DOHH2 (cell line): ENCODE measurements around the gene EVC2.

Experiments used
- H3F3A ChIP-seq: fragments of 200-600 bp; sonication (generic), shearing (Covaris generic); 2 replicates; pipeline ENCODE4 v1.6.0; 2016; ENCODE audit warnings: antibody characterized with exemption, mild to moderate bottlenecking; ENCODE audit not compliant: control insufficient read depth, insufficient read depth
- H3K27ac ChIP-seq: fragments of 200-600 bp; sonication (generic); 2 replicates; pipeline ENCODE4 v1.5.1; 2014; ENCODE audit warnings: low read depth, mild to moderate bottlenecking, low read length, moderate library complexity
- H3K27me3 ChIP-seq: fragments of 200-600 bp; sonication (generic); 2 replicates; pipeline ENCODE4 v1.6.1; 2014; ENCODE audit warnings: mild to moderate bottlenecking, low read length, mixed read lengths; ENCODE audit not compliant: control insufficient read depth
- H3K36me3 ChIP-seq: fragments of 200-600 bp; sonication (generic); 2 replicates; pipeline ENCODE4 v1.6.1; 2014; ENCODE audit warnings: mild to moderate bottlenecking, low read length, moderate library complexity, mixed read lengths; ENCODE audit not compliant: control insufficient read depth
- H3K4me1 ChIP-seq: fragments of 200-600 bp; sonication (generic); 2 replicates; pipeline ENCODE4 v1.6.1; 2014; ENCODE audit warnings: mild to moderate bottlenecking, low read length, mixed read lengths; ENCODE audit not compliant: control insufficient read depth
- H3K4me2 ChIP-seq: fragments of 200-600 bp; sonication (generic); 2 replicates; pipeline ENCODE4 v1.6.0; 2014; ENCODE audit warnings: mild to moderate bottlenecking, low read length, moderate library complexity
- H3K4me3 ChIP-seq: fragments of 200-600 bp; sonication (generic); 2 replicates; pipeline ENCODE4 v1.5.1; 2014; ENCODE audit warnings: mild to moderate bottlenecking, low read length, mixed read lengths
- H3K79me2 ChIP-seq: fragments of 200-600 bp; sonication (generic); 2 replicates; pipeline ENCODE4 v1.6.1; 2014; ENCODE audit warnings: mild to moderate bottlenecking, low read length, mixed read lengths; ENCODE audit not compliant: control insufficient read depth
- H3K9me2 ChIP-seq: fragments of 200-600 bp; sonication (generic); replicated peaks from 2 replicates; pipeline ENCODE4 v1.6.1; 2014; ENCODE audit warnings: mild to moderate bottlenecking, low read length, mixed read lengths; ENCODE audit not compliant: control insufficient read depth
- H3K9me3 ChIP-seq: fragments of 200-600 bp; sonication (generic); 2 replicates; pipeline ENCODE4 v1.6.1; 2014; ENCODE audit warnings: antibody characterized with exemption, low read length, mixed read lengths; ENCODE audit not compliant: control insufficient read depth, insufficient read depth
- H4K20me1 ChIP-seq: fragments of 200-600 bp; sonication (generic); 2 replicates; pipeline ENCODE4 v1.6.0; 2014; ENCODE audit warnings: low read depth, mild to moderate bottlenecking, antibody characterized with exemption, low read length, moderate library complexity; ENCODE audit not compliant: control insufficient read depth, insufficient read depth
- EZH2phosphoT487 ChIP-seq: fragments of 200-600 bp; sonication (generic); IDR thresholded peaks from 2 replicates; pipeline ENCODE4 v1.6.1; 2017; ENCODE audit warnings: borderline replicate concordance, mild to moderate bottlenecking, antibody characterized with exemption, low read length, moderate library complexity, mixed read lengths
- TF ChIP-seq, protein P1 (sequence below): fragments of 200-600 bp; sonication (generic); IDR thresholded peaks from one replicate; pipeline ENCODE4 v1.5.1; 2014; ENCODE audit warnings: antibody characterized with exemption, mild to moderate bottlenecking, low read depth, low read length; ENCODE audit not compliant: poor library complexity, severe bottlenecking

Gene EVC2

DNA sequence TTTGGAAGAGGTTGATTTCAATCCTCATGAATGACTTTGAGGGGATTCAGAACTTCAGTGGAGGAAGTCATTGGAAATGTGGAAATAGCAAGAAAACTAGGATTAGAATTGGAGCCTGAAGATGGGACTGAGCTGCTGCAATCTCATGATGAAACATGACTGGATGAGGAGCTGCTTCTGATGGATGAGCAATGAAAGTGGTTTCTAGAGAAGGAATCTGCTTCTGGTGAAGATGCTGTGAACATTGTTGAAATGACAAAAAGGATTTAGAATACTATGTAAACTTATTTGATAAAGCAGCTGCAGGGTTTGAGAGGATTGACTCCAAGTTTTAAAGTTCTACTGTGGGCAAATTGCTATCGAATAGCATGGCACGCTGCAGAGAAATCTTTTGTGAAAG is 29.7 kb upstream of the EVC2 start:
- Histone ChIP-seq H3K4me2 (no peak overlapping the region), H4K20me1 (no peaks in the 10 kb centered on the region), H3K36me3 (no peaks in the 10 kb centered on the region), H3F3A (no peaks in the 10 kb centered on the region), H3K4me3 (no peak overlapping the region), H3K4me1 (no peaks in the 10 kb centered on the region), H3K9me3 (no peaks in the 10 kb centered on the region), H3K27me3 (no peaks in the 10 kb centered on the region), H3K27ac (no peak overlapping the region), H3K9me2 (no peaks in the 10 kb centered on the region), H3K79me2 (no peaks in the 10 kb centered on the region)
- TF ChIP-seq, protein P1, sequence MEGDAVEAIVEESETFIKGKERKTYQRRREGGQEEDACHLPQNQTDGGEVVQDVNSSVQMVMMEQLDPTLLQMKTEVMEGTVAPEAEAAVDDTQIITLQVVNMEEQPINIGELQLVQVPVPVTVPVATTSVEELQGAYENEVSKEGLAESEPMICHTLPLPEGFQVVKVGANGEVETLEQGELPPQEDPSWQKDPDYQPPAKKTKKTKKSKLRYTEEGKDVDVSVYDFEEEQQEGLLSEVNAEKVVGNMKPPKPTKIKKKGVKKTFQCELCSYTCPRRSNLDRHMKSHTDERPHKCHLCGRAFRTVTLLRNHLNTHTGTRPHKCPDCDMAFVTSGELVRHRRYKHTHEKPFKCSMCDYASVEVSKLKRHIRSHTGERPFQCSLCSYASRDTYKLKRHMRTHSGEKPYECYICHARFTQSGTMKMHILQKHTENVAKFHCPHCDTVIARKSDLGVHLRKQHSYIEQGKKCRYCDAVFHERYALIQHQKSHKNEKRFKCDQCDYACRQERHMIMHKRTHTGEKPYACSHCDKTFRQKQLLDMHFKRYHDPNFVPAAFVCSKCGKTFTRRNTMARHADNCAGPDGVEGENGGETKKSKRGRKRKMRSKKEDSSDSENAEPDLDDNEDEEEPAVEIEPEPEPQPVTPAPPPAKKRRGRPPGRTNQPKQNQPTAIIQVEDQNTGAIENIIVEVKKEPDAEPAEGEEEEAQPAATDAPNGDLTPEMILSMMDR: no peak
- no peak for TF ChIP-seq EZH2phosphoT487

DNA sequence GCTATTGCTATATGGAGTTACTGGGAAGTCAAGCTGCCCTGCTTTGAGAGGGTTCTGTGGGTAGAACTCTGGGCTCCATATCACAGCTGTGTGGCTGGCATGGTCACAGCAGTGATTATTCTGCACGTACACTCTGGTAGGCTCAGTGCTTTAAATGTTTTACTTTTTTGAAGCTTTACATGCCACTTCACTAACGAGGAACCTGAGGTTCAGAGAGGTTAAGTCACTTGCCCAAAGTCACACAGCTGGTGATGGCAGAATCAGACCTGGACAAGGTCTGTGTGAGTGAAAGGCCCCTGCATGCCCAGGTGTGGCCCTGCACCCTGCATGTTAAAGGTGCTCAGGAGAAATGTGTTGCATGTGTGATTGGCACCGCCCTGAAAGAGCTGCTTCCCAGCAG is 27.1 kb upstream of the EVC2 start:
- no peaks in the 10 kb centered on the region for H4K20me1 ChIP-seq
- TF ChIP-seq EZH2phosphoT487: no peak
- TF ChIP-seq, protein P1: no peak
- no peaks in the 10 kb centered on the region for H3K36me3 ChIP-seq
- H3F3A ChIP-seq: no peaks in the 10 kb centered on the region
- H3K9me2 ChIP-seq: no peaks in the 10 kb centered on the region
- no peaks in the 10 kb centered on the region for H3K4me1 ChIP-seq
- no peaks in the 10 kb centered on the region for H3K9me3 ChIP-seq
- no peaks in the 10 kb centered on the region for H3K27me3 ChIP-seq
- no peak overlapping the region for H3K27ac ChIP-seq
- no peak overlapping the region for H3K4me2 ChIP-seq
- no peaks in the 10 kb centered on the region for H3K79me2 ChIP-seq
- H3K4me3 ChIP-seq: no peak overlapping the region

DNA sequence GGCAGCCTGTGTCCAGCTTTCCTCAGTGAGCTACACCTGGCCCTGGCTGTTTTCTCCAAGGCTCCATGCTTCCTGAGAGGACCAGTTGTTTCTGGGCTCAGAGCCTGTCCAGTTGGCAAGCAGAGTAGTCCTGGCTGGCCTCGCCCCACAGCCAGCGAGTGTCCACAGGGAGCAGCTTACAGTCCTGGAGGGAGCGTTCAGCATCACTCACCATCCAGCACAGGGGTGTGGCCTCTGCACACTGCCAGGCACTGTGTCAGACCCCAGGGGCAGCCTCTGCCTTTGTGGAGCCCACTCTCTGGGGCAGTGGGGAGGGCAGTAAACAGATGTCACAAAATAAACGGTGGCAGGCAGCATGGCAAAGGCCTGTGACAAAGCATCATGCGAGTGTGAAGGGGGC is 26.5 kb upstream of the EVC2 start:
- H3K36me3 ChIP-seq: no peaks in the 10 kb centered on the region
- H3K4me1 ChIP-seq: no peaks in the 10 kb centered on the region
- H3K4me2 ChIP-seq: no peak overlapping the region
- no peaks in the 10 kb centered on the region for H3F3A ChIP-seq
- no peak overlapping the region for H3K27ac ChIP-seq
- H3K4me3 ChIP-seq: no peak overlapping the region
- H4K20me1 ChIP-seq: no peaks in the 10 kb centered on the region
- TF ChIP-seq EZH2phosphoT487: no peak
- TF ChIP-seq, protein P1: no peak
- H3K9me3 ChIP-seq: no peaks in the 10 kb centered on the region
- no peaks in the 10 kb centered on the region for H3K79me2 ChIP-seq
- H3K9me2 ChIP-seq: no peaks in the 10 kb centered on the region
- H3K27me3 ChIP-seq: no peaks in the 10 kb centered on the region

DNA sequence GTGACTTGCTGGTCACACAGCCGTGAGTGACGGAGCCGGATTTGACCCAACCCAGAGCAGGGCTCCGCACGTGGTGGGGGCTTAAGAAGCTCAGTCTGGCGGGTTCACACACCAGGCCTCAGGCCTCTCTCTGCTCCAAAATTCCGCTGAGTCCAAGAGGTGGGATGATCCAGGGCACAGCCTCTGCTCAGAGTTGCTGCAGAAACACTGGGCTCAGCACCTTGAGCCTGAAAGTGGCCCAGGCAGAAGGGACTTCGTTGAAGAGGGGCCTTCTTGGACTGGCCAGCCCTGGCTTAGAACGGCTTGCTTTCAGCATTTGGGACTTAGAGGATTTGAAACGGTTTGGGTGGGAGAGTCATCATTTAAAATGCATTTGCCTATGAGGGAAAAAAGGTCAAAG is 23.8 kb upstream of the EVC2 start:
- TF ChIP-seq, protein P1: no peak
- no peaks in the 10 kb centered on the region for H3F3A ChIP-seq
- no peaks in the 10 kb centered on the region for H3K4me1 ChIP-seq
- no peak overlapping the region for H3K4me3 ChIP-seq
- H3K27ac ChIP-seq: no peak overlapping the region
- no peaks in the 10 kb centered on the region for H3K79me2 ChIP-seq
- H3K9me3 ChIP-seq: no peaks in the 10 kb centered on the region
- no peak overlapping the region for H3K4me2 ChIP-seq
- no peaks in the 10 kb centered on the region for H3K36me3 ChIP-seq
- no peaks in the 10 kb centered on the region for H4K20me1 ChIP-seq
- no peaks in the 10 kb centered on the region for H3K27me3 ChIP-seq
- H3K9me2 ChIP-seq: no peaks in the 10 kb centered on the region
